K562 (cell line): ENCODE data around the gene HMOX2. TPM values are rescaled to one million over a fixed set of nuclear protein-coding genes. Genes with fewer than 3 reads are reported as not detected.

ENCODE experiments used
- ATAC-seq: fragments of 200-7000 bp; cut with Tn5 transposase; 3 replicates; pipeline ENCODE4 v1.9.1; 2020; ENCODE audit warnings: moderate library complexity
- BruUV-seq: library from RNA; stranded (reverse); fragments of 400-500 nt; replicated peaks from 2 replicates; lab custom pipeline; 2021; lab: Mats Ljungman, UMichigan
- CTCF ChIA-PET: fragments of 300-600 bp; formaldehyde crosslinking; extraction: SDS; loops from one replicate; lab custom pipeline; 2021; ENCODE audit warnings: low intra/inter-chr PET ratio; lab: Yijun Ruan, JAX
- POLR2A ChIA-PET: fragments of 300-600, 350-650 bp; sonication (Branson Sonifier 250); formaldehyde crosslinking; extraction: SDS; loops from one replicate; lab custom pipeline; 2021; ENCODE audit warnings: antibody characterized with exemption, inconsistent platforms; lab: Yijun Ruan, JAX
- DNase-seq, 4 experiments: peaks; one replicate each; pipeline versions ENCODE4 v3.0.0 to v3.0.0-alpha.2; 2011 to 2018; ENCODE audit warnings: low spot score in 3 of 4, mixed read lengths in 3 of 4; ENCODE audit errors: extremely low read depth in 1 of 4
- FAIRE-seq: peaks from 2 replicates; lab custom pipeline; 2011; peaks lifted over from hg19 to GRCh38; lab: Jason Lieb, UNC
- H2AFZ ChIP-seq: 2 replicates; pipeline ENCODE4 v1.6.0; 2011; ENCODE audit warnings: low read depth, low read length, control low read depth, inconsistent platforms
- H3K27ac ChIP-seq: fragments of 200-600 bp; 3 replicates; pipeline ENCODE4 v1.8.0; 2011; ENCODE audit warnings: low read depth, mild to moderate bottlenecking, control low read depth, inconsistent platforms, low read length, moderate library complexity, mixed read lengths; ENCODE audit errors: extremely low read depth
- H3K27me3 ChIP-seq, 2 experiments: fragments of 300-600 bp in 1 of 2; 2 replicates in 1 of 2; 3 replicates in 1 of 2; pipeline versions ENCODE4 v1.6.0 to v1.8.0; 2011; ENCODE audit warnings: inconsistent platforms in 2 of 2, low read length in 2 of 2, mild to moderate bottlenecking in 1 of 2, mixed read lengths in 1 of 2, moderate library complexity in 1 of 2; ENCODE audit not compliant: control insufficient read depth in 2 of 2, insufficient read depth in 2 of 2
- H3K36me3 ChIP-seq: fragments of 300-600 bp; 3 replicates; pipeline ENCODE4 v1.8.0; 2011; ENCODE audit warnings: mild to moderate bottlenecking, low read length, inconsistent platforms; ENCODE audit not compliant: control insufficient read depth, insufficient read depth
- H3K4me1 ChIP-seq, 2 experiments: fragments of 200-600 bp in 1 of 2; replicated peaks in 1 of 2; 2 replicates in 1 of 2; 3 replicates in 1 of 2; pipeline versions ENCODE4 v1.5.1 to v1.8.0; 2011; ENCODE audit warnings: inconsistent platforms in 2 of 2, low read length in 2 of 2, mild to moderate bottlenecking in 1 of 2, mixed read lengths in 1 of 2, moderate library complexity in 1 of 2; ENCODE audit not compliant: control insufficient read depth in 2 of 2, insufficient read depth in 2 of 2
- H3K4me2 ChIP-seq: 2 replicates; pipeline ENCODE4 v1.6.1; 2011; ENCODE audit warnings: low read length, control low read depth, inconsistent platforms, mixed read lengths; ENCODE audit not compliant: insufficient read depth
- H3K4me3 ChIP-seq: fragments of 200-600 bp; sonication (generic), shearing (Covaris generic); 2 replicates; pipeline ENCODE4 v1.5.1; 2016; ENCODE audit warnings: control low read depth, inconsistent platforms
- H3K79me2 ChIP-seq: fragments of 200-600 bp; 3 replicates; pipeline ENCODE4 v1.8.0; 2011; ENCODE audit warnings: low read length, inconsistent platforms; ENCODE audit not compliant: control insufficient read depth, insufficient read depth
- H3K9ac ChIP-seq, 2 experiments: 2 replicates each; pipeline versions ENCODE4 v1.6.0 to v1.6.1; 2011; ENCODE audit warnings: low read depth in 2 of 2, low read length in 2 of 2, control low read depth in 1 of 2, inconsistent platforms in 1 of 2, mild to moderate bottlenecking in 1 of 2, mixed read lengths in 1 of 2; ENCODE audit not compliant: insufficient read depth in 1 of 2
- H3K9me1 ChIP-seq: one replicate; pipeline ENCODE4 v1.6.0; 2011; ENCODE audit warnings: inconsistent platforms, mild to moderate bottlenecking, low read length, moderate library complexity; ENCODE audit not compliant: control insufficient read depth, insufficient read depth
- H3K9me3 ChIP-seq: replicated peaks from 2 replicates; pipeline ENCODE4 v1.5.1; 2011; ENCODE audit warnings: low read depth, low read length, inconsistent platforms; ENCODE audit not compliant: control insufficient read depth, insufficient read depth
- H4K20me1 ChIP-seq: replicated peaks from 2 replicates; pipeline ENCODE4 v1.6.1; 2011; ENCODE audit warnings: low read length, inconsistent platforms, mixed read lengths; ENCODE audit not compliant: control insufficient read depth, insufficient read depth
- CREB1 ChIP-seq, 2 experiments: sonication (generic) in 1 of 2; formaldehyde crosslinking in 1 of 2; IDR thresholded peaks; 2 replicates each; pipeline versions ENCODE4 v1.6.1 to v1.8.0; 2012 to 2022; ENCODE audit warnings: inconsistent platforms in 1 of 2, mild to moderate bottlenecking in 1 of 2, missing genetic modification reagents in 1 of 2, moderate library complexity in 1 of 2
- RBFOX2 ChIP-seq: fragments of 200-400 bp; formaldehyde crosslinking; IDR thresholded peaks from 2 replicates; pipeline ENCODE4 v1.6.1; 2017; ENCODE audit warnings: low read depth, mild to moderate bottlenecking, low read length, moderate library complexity
- ZNF395 ChIP-seq: fragments of 200-800 bp; sonication (Bioruptor generic); IDR thresholded peaks from 2 replicates; pipeline ENCODE4 v1.6.1; 2017; ENCODE audit warnings: missing genetic modification characterization, missing compliant biosample characterization
- WGBS: fragments of 100-300 bp; shearing (Covaris generic); methylation state at CpG from one replicate; pipeline ENCODE4 v1.1.6; 2016; ENCODE audit warnings: low coverage, mixed read lengths; ENCODE audit not compliant: insufficient coverage; ENCODE audit errors: missing lambda C conversion rate; 5-methylcytosine and 5-hydroxymethylcytosine counted together
- in situ Hi-C: fragments of 300-500 bp; cut with MboI; formaldehyde crosslinking; loops from 4 replicates; pipeline ENCODE4 v1.15.0; 2018; ENCODE audit warnings: inconsistent platforms, mixed read lengths
- intact Hi-C: fragments of 100-400 bp; cut with micrococcal nuclease; formaldehyde crosslinking; loops from 2 replicates; pipeline ENCODE4 v1.14.2; 2022
- polyA plus RNA-seq, 8 experiments: library from polyadenylated mRNA; depleted of rRNA in 4 of 8; stranded (reverse) in 5 of 8; unstranded in 3 of 8; fragments of >200 nt; fragmentation: Nextera tagmentation in 2 of 8; fragmentation: Illumina TruSeq in 1 of 8; extraction: Ambion mirVana in 2 of 8; extraction: Trizol in 1 of 8; gene quantifications; 2 replicates each; pipeline versions ENCODE4 v1.2.1 to v1.2.3, GENCODE V29; 2011 to 2014; ENCODE audit warnings: inconsistent platforms in 1 of 8, missing spikeins in 1 of 8
- total RNA-seq, 7 experiments: library from RNA; depleted of rRNA in 6 of 7; stranded (reverse); fragments of >200 nt in 6 of 7; fragmentation: Illumina TruSeq in 2 of 7; extraction: Trizol in 2 of 7; gene quantifications; 2 replicates each; pipeline versions ENCODE4 v1.2.1 to v1.2.3, GENCODE V29; 2011 to 2021; ENCODE audit warnings: low replicate concordance in 1 of 7

Gene HMOX2
- total and polyA plus RNA-seq, 9 of the 15 experiments (the other 6 are each of a cell fraction or from before 2014, with no cell fraction given) = 26.8 to 87.4 (median 57.4) TPM

DNA sequence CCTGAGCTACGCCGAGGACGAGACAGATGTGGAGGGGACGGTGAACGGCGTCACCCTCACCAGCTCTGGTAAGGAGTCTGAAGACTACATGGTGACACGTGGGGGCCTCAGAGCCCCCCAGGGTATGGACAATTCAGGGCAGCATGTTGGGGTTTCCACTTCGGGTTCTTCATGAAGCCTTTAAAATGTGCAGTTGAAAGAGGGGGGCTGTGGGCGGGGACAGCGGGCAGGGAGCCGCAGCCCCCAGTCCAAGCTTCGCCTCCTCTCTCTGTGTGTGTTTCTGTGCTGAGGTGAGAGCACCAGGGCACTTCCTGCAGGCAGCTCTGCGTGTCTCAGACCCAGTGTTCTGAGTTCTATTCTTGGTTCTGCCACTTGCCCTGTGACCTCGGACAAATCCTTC is 25.8 kb upstream of the HMOX2 start:
- Histone ChIP-seq H3K9me1 (no peaks in the 10 kb centered on the region), H3K36me3 (peaks cover 89% of the 10 kb centered on the region; the same call in 2 of the 3 replicates), H4K20me1 (no peaks in the 10 kb centered on the region), H3K4me1 (peaks cover 0 to 6% of the 10 kb centered on the region in 2 experiments; a peak in 1 of 5 replicates), H3K27ac (peak overlapping the region; percentile 54; the same call in 1 of the 3 replicates), H3K4me2 (no peak overlapping the region), H3K79me2 (no peaks in the 10 kb centered on the region), H3K27me3 (no peaks in the 10 kb centered on the region), H3K9me3 (no peaks in the 10 kb centered on the region), H2AFZ (no peak overlapping the region), H3K9ac (peak overlapping the region in 1 of 2 experiments; percentile 45; a peak in 2 of 4 replicates), H3K4me3 (no peak overlapping the region)
- in situ Hi-C loops = no loop called here
- DNase-seq (no peak), ATAC-seq (no peak), FAIRE-seq (no peak)
- CTCF ChIA-PET = no interaction called here
- TF ChIP-seq RBFOX2 = peak; percentile 28; the same call in 1 of the 2 replicates
- no peak for TF ChIP-seq CREB1 (IDR thresholded peaks at IDR 0.05)
- TF ChIP-seq CREB1 (CRISPR knock-in tag; IDR thresholded peaks at IDR 0.05) = no peak
- TF ChIP-seq ZNF395 (CRISPR knock-in tag) = 0 out of 2 replicates have a peak, but pooled peaks have one; percentile 16
- 88% methylated on average over 13 of the region's 14 CpGs for WGBS
- intact Hi-C loops = no loop called here
- no TSS peak for BruUV-seq
- POLR2A ChIA-PET = interaction anchor here (0.9 to 4.0 kb wide), 5 partner anchors 8 to 17 kb away, joined by 3 to 31 read pairs (median 5); no protein-coding TSS in a partner anchor
